ENCODE data around the gene ARHGEF17. TPM values are rescaled to one million over a fixed set of nuclear protein-coding genes. Genes with fewer than 3 reads are reported as not detected.

The ARHGEF17 gene
- total and polyA plus RNA-seq, 2 experiments from 2014 or later = 15.3 to 23.5 TPM

GRCh38 chr11:73398721-73399120, 90.6 kb downstream of the ARHGEF17 start:
- H3F3A ChIP-seq (ENCODE audit: insufficient read depth) = peaks cover 14% of the 10 kb centered on the region; the same call in 1 of the 2 replicates
- no peaks in the 10 kb centered on the region for H3K27me3 ChIP-seq (replicated peaks; ENCODE audit: insufficient read depth)
- no peak overlapping the region for H3K4me2 ChIP-seq (ENCODE audit: unreplicated experiment)
- no peaks in the 10 kb centered on the region for H3K9me3 ChIP-seq (ENCODE audit: low read depth)
- no peaks in the 10 kb centered on the region for H4K20me1 ChIP-seq (ENCODE audit: insufficient read depth)
- no peaks in the 10 kb centered on the region for H3K9me2 ChIP-seq (ENCODE audit: insufficient read depth)
- no peaks in the 10 kb centered on the region for H3K36me3 ChIP-seq (ENCODE audit: low read depth)
- TF ChIP-seq EZH2phosphoT487 (IDR thresholded peaks at IDR 0.05; ENCODE audit: insufficient read depth, low read depth) (no peak), EZH2 (IDR thresholded peaks at IDR 0.05; ENCODE audit: insufficient read depth, poor library complexity, severe bottlenecking) (no peak)
- H3K4me1 ChIP-seq (ENCODE audit: insufficient read depth) = peaks cover 20% of the 10 kb centered on the region
- no peak overlapping the region for H3K27ac ChIP-seq
- in situ Hi-C loops (cut with MboI) = no loop called here
- no peaks in the 10 kb centered on the region for H3K79me2 ChIP-seq (ENCODE audit: insufficient read depth)
- H2AFZ ChIP-seq = no peak overlapping the region
- WGBS, 2 experiments (ENCODE audit: low coverage in 1 of 2, low lambda C conversion rate in 2 of 2, missing lambda C conversion rate in 2 of 2) = 100% methylated on average over 2 of the region's 2 CpGs
- H3K4me3 ChIP-seq = no peak overlapping the region
- no peak overlapping the region for H3K9ac ChIP-seq
- no peak for DNase-seq

DNA sequence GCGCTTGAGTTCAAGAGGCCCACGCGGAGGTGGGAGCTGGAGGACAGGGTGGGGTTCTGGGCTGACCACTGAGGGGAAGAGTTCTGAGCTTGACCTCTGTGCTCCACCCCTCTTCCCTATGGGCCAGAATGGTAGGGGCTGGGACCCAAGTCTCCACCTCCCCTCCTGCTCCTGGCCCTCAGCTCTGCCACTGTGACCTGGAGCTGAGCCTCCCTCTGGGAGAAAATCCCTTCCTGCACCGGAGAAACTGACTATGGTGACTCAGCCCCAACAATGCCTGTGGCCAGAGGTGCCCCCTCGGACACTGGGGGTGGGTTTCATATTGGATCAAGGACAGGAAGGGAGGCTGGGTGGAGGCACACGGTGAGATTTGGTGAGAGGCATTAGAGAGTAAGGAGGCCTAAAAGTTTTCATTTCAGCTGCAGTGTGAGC, 91.1 kb downstream of the ARHGEF17 start:
- no peak overlapping the region for H3K4me2 ChIP-seq (ENCODE audit: unreplicated experiment)
- H3K9me2 ChIP-seq (ENCODE audit: insufficient read depth) = no peaks in the 10 kb centered on the region
- TF ChIP-seq EZH2 (IDR thresholded peaks at IDR 0.05; ENCODE audit: insufficient read depth, poor library complexity, severe bottlenecking) (no peak), EZH2phosphoT487 (IDR thresholded peaks at IDR 0.05; ENCODE audit: insufficient read depth, low read depth) (no peak)
- H3F3A ChIP-seq (ENCODE audit: insufficient read depth) = peaks cover 14% of the 10 kb centered on the region; the same call in 1 of the 2 replicates
- H3K36me3 ChIP-seq (ENCODE audit: low read depth) = no peaks in the 10 kb centered on the region
- H3K9me3 ChIP-seq (ENCODE audit: low read depth) = no peaks in the 10 kb centered on the region
- H4K20me1 ChIP-seq (ENCODE audit: insufficient read depth) = no peaks in the 10 kb centered on the region
- no peaks in the 10 kb centered on the region for H3K79me2 ChIP-seq (ENCODE audit: insufficient read depth)
- H3K4me3 ChIP-seq = no peak overlapping the region
- no peaks in the 10 kb centered on the region for H3K27me3 ChIP-seq (replicated peaks; ENCODE audit: insufficient read depth)
- H3K4me1 ChIP-seq (ENCODE audit: insufficient read depth) = peaks cover 20% of the 10 kb centered on the region
- H3K9ac ChIP-seq = no peak overlapping the region
- no peak overlapping the region for H2AFZ ChIP-seq
- H3K27ac ChIP-seq = no peak overlapping the region
- in situ Hi-C loops (cut with MboI) = no loop called here
- WGBS, 2 experiments (ENCODE audit: low coverage in 1 of 2, low lambda C conversion rate in 2 of 2, missing lambda C conversion rate in 2 of 2) = 57 to 70% methylated on average over 6 of the region's 6 CpGs
- peak; percentile 43 for DNase-seq

GRCh38 chr11:73399636-73400035, 91.6 kb downstream of the ARHGEF17 start:
- DNase-seq = no peak
- Histone ChIP-seq H4K20me1 (ENCODE audit: insufficient read depth) (no peaks in the 10 kb centered on the region), H3K27ac (no peak overlapping the region), H2AFZ (no peak overlapping the region), H3K4me3 (no peak overlapping the region), H3K9me2 (ENCODE audit: insufficient read depth) (no peaks in the 10 kb centered on the region), H3K9ac (no peak overlapping the region), H3F3A (ENCODE audit: insufficient read depth) (peaks cover 14% of the 10 kb centered on the region; the same call in 1 of the 2 replicates), H3K9me3 (ENCODE audit: low read depth) (no peaks in the 10 kb centered on the region), H3K79me2 (ENCODE audit: insufficient read depth) (no peaks in the 10 kb centered on the region), H3K4me1 (ENCODE audit: insufficient read depth) (peaks cover 20% of the 10 kb centered on the region), H3K36me3 (ENCODE audit: low read depth) (no peaks in the 10 kb centered on the region), H3K27me3 (replicated peaks; ENCODE audit: insufficient read depth) (no peaks in the 10 kb centered on the region), H3K4me2 (ENCODE audit: unreplicated experiment) (no peak overlapping the region)
- TF ChIP-seq EZH2 (IDR thresholded peaks at IDR 0.05; ENCODE audit: insufficient read depth, poor library complexity, severe bottlenecking) (no peak), EZH2phosphoT487 (IDR thresholded peaks at IDR 0.05; ENCODE audit: insufficient read depth, low read depth) (no peak)
- in situ Hi-C loops (cut with MboI) = no loop called here
- WGBS, 2 experiments (ENCODE audit: low coverage in 1 of 2, low lambda C conversion rate in 2 of 2, missing lambda C conversion rate in 2 of 2) = 89 to 93% methylated on average over 4 of the region's 4 CpGs

- Histone ChIP-seq H3K27ac (no peak overlapping the region), H3K4me3 (no peak overlapping the region), H3K4me1 (ENCODE audit: insufficient read depth) (peaks cover 20% of the 10 kb centered on the region), H3K9me3 (ENCODE audit: low read depth) (no peaks in the 10 kb centered on the region), H3F3A (ENCODE audit: insufficient read depth) (peaks cover 14% of the 10 kb centered on the region; the same call in 1 of the 2 replicates), H4K20me1 (ENCODE audit: insufficient read depth) (no peaks in the 10 kb centered on the region), H2AFZ (no peak overlapping the region), H3K4me2 (ENCODE audit: unreplicated experiment) (no peak overlapping the region), H3K27me3 (replicated peaks; ENCODE audit: insufficient read depth) (no peaks in the 10 kb centered on the region), H3K79me2 (ENCODE audit: insufficient read depth) (no peaks in the 10 kb centered on the region), H3K9ac (no peak overlapping the region), H3K36me3 (ENCODE audit: low read depth) (no peaks in the 10 kb centered on the region), H3K9me2 (ENCODE audit: insufficient read depth) (no peaks in the 10 kb centered on the region)
- in situ Hi-C loops (cut with MboI) = no loop called here
- DNase-seq = no peak
- no peak for TF ChIP-seq EZH2phosphoT487 (IDR thresholded peaks at IDR 0.05; ENCODE audit: insufficient read depth, low read depth)
- no peak for TF ChIP-seq EZH2 (IDR thresholded peaks at IDR 0.05; ENCODE audit: insufficient read depth, poor library complexity, severe bottlenecking)
- WGBS, 2 experiments (ENCODE audit: low coverage in 1 of 2, low lambda C conversion rate in 2 of 2, missing lambda C conversion rate in 2 of 2) = 94 to 95% methylated on average over 6 of the region's 6 CpGs
Observed at GRCh38 chr11:73400293-73400692, 92.2 kb downstream of the ARHGEF17 start.

All from GM23248 (cell line).